H9 (cell line): ENCODE data around the gene STAB1. TPM values are rescaled to one million over a fixed set of nuclear protein-coding genes. Genes with fewer than 3 reads are reported as not detected.
A peak's percentile ranks its signal among the peaks of the same experiment; 100 is the strongest.

Experiments
- DNase-seq: peaks from one replicate; pipeline ENCODE4 v3.0.0-alpha.2; 2017
- H2AFZ ChIP-seq: one replicate; pipeline ENCODE4 v1.6.1; 2013; ENCODE audit warnings: mild to moderate bottlenecking, low read length, control low read depth, moderate library complexity
- H2AK5ac ChIP-seq: 2 replicates; pipeline ENCODE4 v1.6.1; 2013; ENCODE audit warnings: low read length, control low read depth, mixed read lengths; ENCODE audit not compliant: insufficient read length
- H2BK120ac ChIP-seq: one replicate; pipeline ENCODE4 v1.6.1; 2013; ENCODE audit warnings: low read depth, mild to moderate bottlenecking, low read length, control low read depth, inconsistent platforms; ENCODE audit not compliant: poor library complexity, severe bottlenecking
- H2BK12ac ChIP-seq: 2 replicates; pipeline ENCODE4 v1.6.1; 2013; ENCODE audit warnings: low read length, control low read depth, mixed read lengths, low read depth; ENCODE audit not compliant: insufficient read length
- H2BK15ac ChIP-seq: 2 replicates; pipeline ENCODE4 v1.6.1; 2013; ENCODE audit warnings: low read depth, low read length, control low read depth
- H2BK20ac ChIP-seq: one replicate; pipeline ENCODE4 v1.6.1; 2013; ENCODE audit warnings: low read depth, mild to moderate bottlenecking, low read length, control low read depth, inconsistent platforms; ENCODE audit not compliant: poor library complexity, severe bottlenecking
- H2BK5ac ChIP-seq: 2 replicates; pipeline ENCODE4 v1.6.1; 2013; ENCODE audit warnings: low read length, control low read depth, mixed read lengths; ENCODE audit not compliant: insufficient read length
- H3K14ac ChIP-seq: 2 replicates; pipeline ENCODE4 v1.6.1; 2013; ENCODE audit warnings: low read length, control low read depth; ENCODE audit not compliant: insufficient read depth
- H3K18ac ChIP-seq: 2 replicates; pipeline ENCODE4 v1.6.1; 2013; ENCODE audit warnings: low read depth, mild to moderate bottlenecking, mixed read lengths, low read length, control low read depth; ENCODE audit not compliant: insufficient read length
- H3K23ac ChIP-seq: 2 replicates; pipeline ENCODE4 v1.6.1; 2013; ENCODE audit warnings: low read length, control low read depth, mixed read lengths, low read depth; ENCODE audit not compliant: insufficient read length
- H3K23me2 ChIP-seq: 2 replicates; pipeline ENCODE4 v1.6.1; 2013; ENCODE audit warnings: low read depth, mild to moderate bottlenecking, mixed read lengths, low read length, control low read depth; ENCODE audit not compliant: insufficient read length, poor library complexity, severe bottlenecking
- H3K27ac ChIP-seq: 2 replicates; pipeline ENCODE4 v1.5.1; 2013; ENCODE audit warnings: low read length, control low read depth, mixed read lengths, low read depth; ENCODE audit not compliant: insufficient read length
- H3K27me3 ChIP-seq: 2 replicates; pipeline ENCODE4 v1.6.1; 2013; ENCODE audit warnings: low read length, control low read depth, inconsistent platforms; ENCODE audit not compliant: insufficient read depth
- H3K4ac ChIP-seq: 2 replicates; pipeline ENCODE4 v1.6.1; 2013; ENCODE audit warnings: low read depth, mild to moderate bottlenecking, control low read depth, inconsistent platforms, low read length, moderate library complexity
- H3K4me1 ChIP-seq: 2 replicates; pipeline ENCODE4 v1.6.1; 2013; ENCODE audit warnings: low read length, control low read depth, inconsistent platforms; ENCODE audit not compliant: insufficient read depth
- H3K4me2 ChIP-seq: 2 replicates; pipeline ENCODE4 v1.6.1; 2013; ENCODE audit warnings: low read length, control low read depth, mixed read lengths; ENCODE audit not compliant: insufficient read length, insufficient read depth
- H3K56ac ChIP-seq: 2 replicates; pipeline ENCODE4 v1.6.1; 2013; ENCODE audit warnings: low read depth, mild to moderate bottlenecking, mixed read lengths, low read length, control low read depth; ENCODE audit not compliant: insufficient read length
- H3K79me1 ChIP-seq: 2 replicates; pipeline ENCODE4 v1.6.1; 2013; ENCODE audit warnings: low read depth, mild to moderate bottlenecking, moderate library complexity, low read length, control low read depth, inconsistent platforms; ENCODE audit not compliant: insufficient read depth, poor library complexity, severe bottlenecking
- H3K79me2 ChIP-seq: 2 replicates; pipeline ENCODE4 v1.6.1; 2013; ENCODE audit warnings: low read length, control low read depth, inconsistent platforms; ENCODE audit not compliant: insufficient read depth
- H3K9ac ChIP-seq: 2 replicates; pipeline ENCODE4 v1.6.1; 2013; ENCODE audit warnings: low read length, control low read depth, mixed read lengths; ENCODE audit not compliant: insufficient read length; ENCODE audit errors: extremely low read depth
- H3K9me3 ChIP-seq: one replicate; pipeline ENCODE4 v1.6.1; 2013; ENCODE audit warnings: low read depth, low read length, inconsistent platforms; ENCODE audit not compliant: control insufficient read depth
- H3T11ph ChIP-seq: one replicate; pipeline ENCODE4 v1.6.1; 2013; ENCODE audit warnings: mild to moderate bottlenecking, low read length, control low read depth, inconsistent platforms
- H4K20me1 ChIP-seq: one replicate; pipeline ENCODE4 v1.6.1; 2013; ENCODE audit not compliant: control insufficient read depth, insufficient read length, insufficient read depth
- H4K5ac ChIP-seq: 2 replicates; pipeline ENCODE4 v1.6.1; 2013; ENCODE audit warnings: low read depth, mild to moderate bottlenecking, mixed read lengths, low read length, control low read depth; ENCODE audit not compliant: insufficient read length
- H4K8ac ChIP-seq: replicated peaks from 2 replicates; pipeline ENCODE4 v1.6.1; 2013; ENCODE audit warnings: low read length, control low read depth, mixed read lengths, low read depth; ENCODE audit not compliant: insufficient read length
- H4K91ac ChIP-seq: 2 replicates; pipeline ENCODE4 v1.6.1; 2013; ENCODE audit warnings: low read depth, mild to moderate bottlenecking, moderate library complexity, mixed read lengths, low read length, control low read depth; ENCODE audit not compliant: insufficient read length
- H3K27ac Mint-ChIP-seq, 3 experiments: 2 replicates in 2 of 3; 3 replicates in 1 of 3; pipeline ENCODE4 v1.8.0; 2020 to 2021; ENCODE audit warnings: mixed read lengths in 3 of 3, mild to moderate bottlenecking in 1 of 3, moderate library complexity in 1 of 3
- H3K27me3 Mint-ChIP-seq: 2 replicates; pipeline ENCODE4 v1.8.0; 2021; ENCODE audit warnings: low read depth, mild to moderate bottlenecking, moderate library complexity, mixed read lengths
- H3K36me3 Mint-ChIP-seq, 3 experiments: 2 replicates in 2 of 3; 3 replicates in 1 of 3; pipeline ENCODE4 v1.8.0; 2020 to 2021; ENCODE audit warnings: low read depth in 3 of 3, mixed read lengths in 3 of 3; ENCODE audit not compliant: insufficient read depth in 1 of 3
- H3K4me1 Mint-ChIP-seq, 2 experiments: 2 replicates each; pipeline ENCODE4 v1.8.0; 2020; ENCODE audit warnings: mixed read lengths in 2 of 2
- H3K4me3 Mint-ChIP-seq, 2 experiments: 2 replicates in 1 of 2; 3 replicates in 1 of 2; pipeline ENCODE4 v1.8.0; 2020 to 2021; ENCODE audit warnings: mild to moderate bottlenecking in 2 of 2, mixed read lengths in 2 of 2, moderate library complexity in 1 of 2
- H3K9me3 Mint-ChIP-seq, 2 experiments: 2 replicates in 1 of 2; 3 replicates in 1 of 2; pipeline ENCODE4 v1.8.0; 2020; ENCODE audit warnings: mild to moderate bottlenecking in 2 of 2, mixed read lengths in 2 of 2, moderate library complexity in 1 of 2
- CTCF ChIP-seq: fragments of 200-600 bp; sonication (generic); conservative IDR thresholded peaks from 3 replicates; pipeline ENCODE4 v1.8.0; 2021; ENCODE audit warnings: antibody characterized with exemption, mild to moderate bottlenecking
- WGBS: extraction: QIAGEN DNeasy Blood & Tissue Kit; methylation state at CpG from one replicate; pipeline ENCODE4 v1.1.7; 2013; ENCODE audit warnings: missing lambda C conversion rate, low lambda C conversion rate, mixed read lengths; ENCODE audit not compliant: insufficient read length; ENCODE audit errors: extremely low coverage; 5-methylcytosine and 5-hydroxymethylcytosine counted together
- total RNA-seq: library from RNA; stranded (reverse); gene quantifications from 2 replicates; pipeline ENCODE4 v1.2.1, GENCODE V29; 2021

STAB1 gene
- total RNA-seq, 1 experiment from 2014 or later: 1.5 TPM

DNA sequence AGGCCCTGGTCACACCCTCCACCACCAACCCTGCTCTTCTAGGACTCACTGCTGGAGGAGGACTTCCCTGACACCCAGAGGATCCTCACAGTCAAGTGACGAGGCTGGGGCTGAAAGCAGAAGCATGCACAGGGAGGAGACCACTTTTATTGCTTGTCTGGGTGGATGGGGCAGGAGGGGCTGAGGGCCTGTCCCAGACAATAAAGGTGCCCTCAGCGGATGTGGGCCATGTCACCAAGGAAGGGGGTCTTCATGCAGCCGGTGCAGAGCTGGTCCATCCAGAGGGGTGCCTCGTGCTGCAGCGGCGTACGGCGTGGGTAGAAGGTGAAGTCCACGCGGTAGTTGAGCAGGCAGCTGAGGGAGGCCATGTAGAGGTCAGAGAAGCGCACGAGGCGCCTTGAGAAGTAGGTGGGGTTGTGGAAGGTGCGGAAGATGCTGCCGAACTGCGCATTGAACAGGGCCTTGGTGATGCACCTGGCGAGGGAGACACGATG is 29.2 kb downstream of the STAB1 start:
- no peaks in the 10 kb centered on the region for H3K9me3 ChIP-seq
- no peak overlapping the region for H2BK15ac ChIP-seq
- TF ChIP-seq CTCF: no peak
- no peak overlapping the region for H3K18ac ChIP-seq
- no peak overlapping the region for H3K27ac ChIP-seq
- no peak overlapping the region for H3K4ac ChIP-seq
- no peak overlapping the region for H4K8ac ChIP-seq
- H2BK120ac ChIP-seq: no peak overlapping the region
- no peak overlapping the region for H3K14ac ChIP-seq
- no peaks in the 10 kb centered on the region for H3K79me2 ChIP-seq
- Mint-ChIP-seq H3K36me3 (peaks cover 28 to 55% (median 52%) of the 10 kb centered on the region in 3 experiments; a peak in 6 of 7 replicates), H3K9me3 (no peaks in the 10 kb centered on the region), H3K4me3 (no peak overlapping the region), H3K27ac (peak overlapping the region; percentile 27 to 68 (median 66); a peak in 3 of 7 replicates), H3K4me1 (no peaks in the 10 kb centered on the region), H3K27me3 (no peaks in the 10 kb centered on the region; the same call in none of the 2 replicates)
- H3K9ac ChIP-seq: no peak overlapping the region
- no peak overlapping the region for H2AK5ac ChIP-seq
- H3K23ac ChIP-seq: no peak overlapping the region
- no peaks in the 10 kb centered on the region for H3K23me2 ChIP-seq
- no CpG with 5 or more reads among the region's 18 CpGs for WGBS
- H3K4me1 ChIP-seq: no peaks in the 10 kb centered on the region
- H3K4me2 ChIP-seq: no peak overlapping the region
- no peak overlapping the region for H2BK12ac ChIP-seq
- H3T11ph ChIP-seq: no peak overlapping the region
- no peak overlapping the region for H2BK5ac ChIP-seq
- H3K79me1 ChIP-seq: no peaks in the 10 kb centered on the region
- no peak overlapping the region for H2BK20ac ChIP-seq
- no peak for DNase-seq
- no peak overlapping the region for H4K5ac ChIP-seq
- peaks cover 3% of the 10 kb centered on the region for H4K20me1 ChIP-seq
- no peak overlapping the region for H4K91ac ChIP-seq
- no peak overlapping the region for H2AFZ ChIP-seq
- H3K56ac ChIP-seq: no peak overlapping the region
- H3K27me3 ChIP-seq: no peaks in the 10 kb centered on the region
